GM12892 (cell line): ENCODE results near the gene UNC50.

Experiments used
- POLR2A ChIP-seq: IDR thresholded peaks from 2 replicates; pipeline ENCODE4 v1.6.1; 2011; ENCODE audit warnings: low read depth, low read length, control low read depth
- POLR2AphosphoS5 ChIP-seq: IDR thresholded peaks from 2 replicates; pipeline ENCODE4 v1.6.1; 2011; ENCODE audit warnings: low read depth, low read length, control low read depth
- TAF1 ChIP-seq: IDR thresholded peaks from 2 replicates; pipeline ENCODE4 v1.6.1; 2011; ENCODE audit warnings: low read depth, mild to moderate bottlenecking, control low read depth, low read length, borderline replicate concordance

DNA sequence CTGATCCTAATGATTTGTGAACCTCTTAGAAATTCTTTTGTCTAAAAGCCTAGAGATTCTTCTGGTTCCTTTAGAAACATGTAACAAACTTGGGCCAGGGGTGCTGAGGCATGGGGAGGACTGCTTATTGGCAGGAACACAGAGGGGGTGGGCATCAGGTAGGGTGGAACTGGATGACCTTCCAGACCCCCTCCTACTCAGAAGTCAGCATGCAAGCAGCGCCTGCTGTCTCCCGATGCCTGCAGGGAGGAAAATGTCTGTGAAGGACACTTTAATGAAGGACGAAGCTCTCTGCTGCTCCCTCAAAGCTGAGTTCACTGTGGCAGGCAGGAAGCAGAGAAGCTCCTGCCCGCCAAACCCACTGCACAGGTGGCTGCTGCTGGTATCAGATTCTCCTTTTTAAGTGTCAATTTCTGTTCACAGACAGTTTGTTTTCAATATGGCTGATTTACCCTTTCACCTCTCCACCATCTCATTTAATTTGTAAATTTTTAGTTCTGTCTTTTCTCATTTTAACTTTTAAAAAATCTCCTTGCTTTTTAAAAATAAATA, 19.4 kb upstream of the UNC50 start:
- TF ChIP-seq POLR2AphosphoS5 = no peak
- TF ChIP-seq POLR2A = no peak
- no peak for TF ChIP-seq TAF1
